Stimulated activated naive CD8-positive, alpha-beta T cell treated with anti-CD3 and anti-CD28 coated beads, Interleukin-15, Interleukin-2, amounts not matched to agents 100 ng/mL and 50 ng/mL, for 24 hours (primary cell): Measurements from ENCODE around the gene PSG11.
"Not testable (repeated sequence)": the region's sequence is repeated elsewhere in the genome, so short reads cannot be mapped to it uniquely, and the experiment has no call there.

Experiments used
- H3K27ac Mint-ChIP-seq: one replicate; pipeline ENCODE4 v1.8.0; 2021; ENCODE audit warnings: mild to moderate bottlenecking, mixed read lengths
- H3K27me3 Mint-ChIP-seq: one replicate; pipeline ENCODE4 v1.8.0; 2021; ENCODE audit warnings: mixed read lengths
- H3K36me3 Mint-ChIP-seq: one replicate; pipeline ENCODE4 v1.8.0; 2021; ENCODE audit warnings: low read depth, mixed read lengths
- H3K4me1 Mint-ChIP-seq: one replicate; pipeline ENCODE4 v1.8.0; 2021; ENCODE audit warnings: low read depth, mixed read lengths
- H3K4me3 Mint-ChIP-seq: one replicate; pipeline ENCODE4 v1.8.0; 2021; ENCODE audit warnings: mild to moderate bottlenecking, mixed read lengths
- H3K9me3 Mint-ChIP-seq: one replicate; pipeline ENCODE4 v1.8.0; 2021; ENCODE audit warnings: mixed read lengths

The PSG11 gene

DNA sequence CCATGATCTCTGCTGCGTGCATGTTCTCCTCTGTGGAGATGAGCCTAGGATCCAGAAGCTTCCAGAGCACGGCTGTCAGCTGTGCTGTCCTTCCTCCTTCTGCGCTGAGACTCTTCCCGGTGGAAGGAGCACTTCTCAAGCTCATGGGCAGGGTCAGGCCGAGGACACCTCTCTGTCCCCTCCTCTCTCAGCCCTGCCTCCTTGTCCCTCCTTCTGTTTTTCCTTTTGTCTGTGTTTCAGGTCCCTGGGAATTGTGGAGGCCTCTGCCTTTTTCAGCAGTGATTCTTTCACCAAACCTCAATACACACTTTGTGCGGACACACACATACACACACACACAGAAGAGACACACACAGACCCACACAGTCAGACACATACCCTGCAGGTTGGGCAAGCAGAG, at the start of gene PSG11:
TSS of gene PSG11 (minus strand) at position 101 of the 400 bp plus-strand sequence. CDS start at position 4, 97 bp downstream.
- peaks cover 22% of the 10 kb centered on the region for H3K27me3 Mint-ChIP-seq
- H3K4me3 Mint-ChIP-seq, H3K9me3 Mint-ChIP-seq, H3K36me3 Mint-ChIP-seq, H3K4me1 Mint-ChIP-seq, H3K27ac Mint-ChIP-seq: not testable (repeated sequence)

DNA sequence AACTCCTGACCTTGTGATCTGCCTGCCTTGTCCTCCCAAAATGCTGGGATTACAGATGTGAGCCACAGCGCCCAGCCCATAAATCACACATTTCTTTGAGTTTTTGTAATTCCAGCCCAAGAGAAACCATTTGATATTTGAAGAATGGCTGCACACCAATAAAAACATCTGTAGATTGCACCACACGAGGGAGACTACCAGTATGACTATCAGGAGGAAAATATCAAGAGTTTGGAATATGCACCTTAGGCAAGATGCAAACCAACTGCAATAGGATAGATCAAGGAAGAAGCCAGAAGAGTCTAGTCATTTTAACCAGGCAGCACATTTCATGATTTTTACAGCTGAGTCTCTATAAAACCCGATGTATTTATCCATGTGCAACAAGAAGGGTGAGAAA, 36.1 kb upstream of the PSG11 start:
- peaks cover 24% of the 10 kb centered on the region for H3K27me3 Mint-ChIP-seq
- H3K36me3 Mint-ChIP-seq, H3K27ac Mint-ChIP-seq, H3K9me3 Mint-ChIP-seq, H3K4me1 Mint-ChIP-seq, H3K4me3 Mint-ChIP-seq: not testable (repeated sequence)

DNA sequence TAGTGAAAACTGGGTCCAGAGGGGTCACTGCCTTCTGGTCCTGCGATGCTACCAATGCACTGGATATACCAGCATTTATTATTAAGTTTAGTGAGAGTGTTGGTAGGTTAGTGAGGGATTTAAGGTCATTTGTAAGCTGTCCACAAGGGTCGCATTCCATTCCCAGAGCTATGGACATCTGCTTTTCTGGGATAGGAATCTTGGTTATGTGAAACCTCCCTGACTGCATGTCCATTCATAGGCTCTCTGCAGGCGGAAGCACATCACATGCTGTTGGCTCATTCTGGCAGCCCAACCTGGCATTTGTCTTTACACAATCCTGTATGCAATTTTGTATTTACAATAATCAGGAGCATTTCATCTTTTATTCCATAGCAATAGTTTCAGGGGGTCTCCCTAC, 35.1 kb upstream of the PSG11 start:
- not testable (repeated sequence) for H3K36me3 Mint-ChIP-seq

DNA sequence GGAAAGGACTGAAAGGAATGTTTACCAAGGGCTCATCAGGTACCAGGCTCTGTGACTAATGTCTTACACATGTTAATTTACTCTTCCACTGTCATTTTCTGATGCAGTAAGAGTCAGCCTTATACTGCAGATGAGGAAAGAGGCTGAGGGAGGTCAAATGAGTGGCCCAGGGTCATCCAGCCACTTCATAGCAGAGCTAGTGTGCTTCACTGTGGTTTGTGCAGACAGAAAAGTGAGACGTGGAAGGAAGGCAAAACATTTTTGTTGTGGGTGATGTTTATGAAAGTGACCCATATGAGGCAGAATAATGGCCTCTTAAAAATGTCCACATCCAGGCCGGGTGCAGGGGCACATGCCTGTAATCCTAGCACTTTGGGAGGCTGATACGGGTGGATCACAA, 34.0 kb upstream of the PSG11 start:
- peaks cover 10% of the 10 kb centered on the region for H3K9me3 Mint-ChIP-seq
- H3K4me1 Mint-ChIP-seq, H3K27ac Mint-ChIP-seq, H3K27me3 Mint-ChIP-seq, H3K36me3 Mint-ChIP-seq, H3K4me3 Mint-ChIP-seq: not testable (repeated sequence)

More for the DNA sequence above, 35.1 kb upstream of the PSG11 start:
- H3K4me1 Mint-ChIP-seq, H3K4me3 Mint-ChIP-seq, H3K27ac Mint-ChIP-seq: not testable (repeated sequence)
- peaks cover 10% of the 10 kb centered on the region for H3K9me3 Mint-ChIP-seq
- H3K27me3 Mint-ChIP-seq, result peaks cover 15% of the 10 kb centered on the region

- not testable (repeated sequence) for H3K36me3 Mint-ChIP-seq, H3K27me3 Mint-ChIP-seq, H3K4me3 Mint-ChIP-seq, H3K4me1 Mint-ChIP-seq, H3K27ac Mint-ChIP-seq
- peaks cover 14% of the 10 kb centered on the region for H3K9me3 Mint-ChIP-seq
These were observed 33.2 kb upstream of the PSG11 start for GRCh38 chr19:43059482-43059881.

DNA sequence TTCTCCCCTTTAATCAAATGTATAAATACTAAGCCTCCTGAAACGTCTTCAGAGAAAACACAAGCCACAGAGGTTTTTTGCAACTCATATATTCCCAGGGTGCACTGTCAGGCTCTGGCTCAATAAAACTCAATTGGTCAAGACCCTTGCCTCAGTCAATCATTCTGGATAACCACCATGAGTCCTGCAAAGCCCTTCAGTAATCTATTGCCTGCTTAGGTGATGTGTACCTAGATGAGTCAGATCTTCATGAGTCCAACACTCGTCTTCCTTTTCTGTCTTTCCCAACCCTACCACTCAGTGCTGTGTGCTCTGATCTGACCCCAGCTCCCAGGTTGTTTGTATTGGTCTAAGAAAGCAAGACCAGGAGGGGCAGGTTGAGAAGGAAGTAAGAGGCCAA, 32.2 kb upstream of the PSG11 start:
- peaks cover 17% of the 10 kb centered on the region for H3K9me3 Mint-ChIP-seq
- not testable (repeated sequence) for H3K27me3 Mint-ChIP-seq, H3K4me1 Mint-ChIP-seq, H3K36me3 Mint-ChIP-seq, H3K27ac Mint-ChIP-seq, H3K4me3 Mint-ChIP-seq

DNA sequence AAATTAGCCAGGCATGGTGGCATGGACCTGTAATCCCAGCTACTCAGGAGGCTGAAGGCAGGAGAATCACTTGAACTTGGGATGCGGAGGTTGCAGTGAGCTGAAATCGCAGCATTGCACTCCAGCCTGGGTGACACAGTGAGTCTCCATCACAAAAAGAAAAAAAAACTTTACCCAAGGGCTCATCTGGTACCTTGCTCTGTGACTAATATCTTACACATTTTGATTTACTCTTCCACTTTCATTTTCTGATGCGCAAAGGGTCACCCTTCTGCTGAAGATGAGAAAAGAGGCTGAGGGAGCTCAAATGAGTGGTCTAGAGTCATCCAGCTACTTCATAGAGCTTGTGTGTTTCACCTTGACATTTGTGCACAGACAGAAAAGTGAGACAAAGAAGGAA, 21.7 kb upstream of the PSG11 start:
- not testable (repeated sequence) for H3K36me3 Mint-ChIP-seq, H3K27ac Mint-ChIP-seq, H3K4me1 Mint-ChIP-seq, H3K27me3 Mint-ChIP-seq, H3K4me3 Mint-ChIP-seq, H3K9me3 Mint-ChIP-seq

DNA sequence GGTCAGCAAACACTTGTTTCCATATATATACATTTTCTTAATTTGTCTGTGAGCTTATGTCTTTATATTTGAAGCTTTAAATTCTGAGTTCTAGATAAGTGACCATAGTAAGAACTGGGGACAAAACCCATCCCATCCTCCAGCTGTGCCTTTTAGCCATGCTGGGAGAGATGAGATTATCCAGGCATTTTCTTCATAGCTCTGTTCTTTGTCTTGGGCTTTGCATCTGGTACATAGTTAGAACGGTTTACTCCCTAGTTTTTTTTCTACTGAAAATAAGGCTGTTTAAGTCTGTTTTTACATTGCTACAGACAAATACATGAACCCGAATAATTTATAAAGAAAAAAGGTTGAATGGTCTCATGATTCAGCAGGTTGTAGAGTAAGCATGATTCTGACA, 20.3 kb upstream of the PSG11 start:
- not testable (repeated sequence) for H3K36me3 Mint-ChIP-seq, H3K4me1 Mint-ChIP-seq, H3K27ac Mint-ChIP-seq, H3K9me3 Mint-ChIP-seq, H3K27me3 Mint-ChIP-seq, H3K4me3 Mint-ChIP-seq

GRCh38 chr19:43043492-43044180, 17.4 kb upstream of the PSG11 start:
- not testable (repeated sequence) for H3K4me3 Mint-ChIP-seq, H3K36me3 Mint-ChIP-seq, H3K9me3 Mint-ChIP-seq, H3K4me1 Mint-ChIP-seq, H3K27ac Mint-ChIP-seq
- H3K27me3 Mint-ChIP-seq, result peaks cover 10% of the 10 kb centered on the region

DNA sequence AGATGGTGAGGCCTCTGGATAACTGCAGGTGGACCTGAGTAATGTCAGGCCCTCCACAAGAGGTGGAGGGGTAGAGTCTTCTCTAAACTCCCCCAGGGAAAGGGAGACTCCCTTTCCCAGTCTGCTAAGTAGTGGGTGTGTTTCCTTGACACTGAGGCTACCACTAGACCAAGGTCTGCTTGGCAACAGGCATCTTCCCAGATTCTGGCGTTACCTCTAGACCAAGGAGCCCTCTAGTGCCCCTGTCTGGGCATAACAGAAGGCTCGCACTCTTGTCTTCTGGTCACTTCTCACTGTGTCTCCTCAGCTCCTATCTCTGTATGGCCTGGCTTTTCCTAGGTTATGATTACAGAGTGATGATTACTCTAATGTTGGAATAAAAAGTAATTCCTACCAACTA, 5.4 kb upstream of the PSG11 start:
- H3K9me3 Mint-ChIP-seq, H3K27ac Mint-ChIP-seq, H3K4me1 Mint-ChIP-seq, H3K4me3 Mint-ChIP-seq, H3K36me3 Mint-ChIP-seq: not testable (repeated sequence)
- peaks cover 25% of the 10 kb centered on the region for H3K27me3 Mint-ChIP-seq

- H3K36me3 Mint-ChIP-seq, result no peaks in the 10 kb centered on the region
- H3K27me3 Mint-ChIP-seq, result peaks cover 23% of the 10 kb centered on the region
- no peaks in the 10 kb centered on the region for H3K4me1 Mint-ChIP-seq
- no peak overlapping the region for H3K4me3 Mint-ChIP-seq
- no peak overlapping the region for H3K27ac Mint-ChIP-seq
- no peaks in the 10 kb centered on the region for H3K9me3 Mint-ChIP-seq
These were observed 2.6 kb upstream of the PSG11 start for GRCh38 chr19:43028866-43029265.

DNA sequence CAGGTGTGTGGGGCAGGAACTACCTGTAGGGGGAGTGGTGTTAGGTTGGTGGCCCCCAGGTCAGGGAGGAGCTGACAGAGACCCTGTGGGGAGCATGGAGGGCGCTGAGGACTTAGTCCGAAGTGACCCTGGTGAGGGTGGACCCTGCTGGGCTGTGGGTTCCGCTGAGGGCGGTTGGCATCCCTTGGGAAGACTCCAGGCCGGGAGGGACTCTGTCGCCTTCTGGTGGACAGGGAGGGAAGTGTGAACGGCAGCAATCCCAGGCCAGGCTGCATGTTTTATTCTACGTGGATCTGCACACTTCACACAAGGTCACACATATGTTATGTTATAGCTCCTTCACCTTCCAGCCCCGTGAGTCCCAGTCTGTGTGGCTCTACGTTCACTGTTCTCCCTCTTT, 1.7 kb upstream of the PSG11 start:
- H3K4me3 Mint-ChIP-seq, H3K36me3 Mint-ChIP-seq, H3K9me3 Mint-ChIP-seq, H3K4me1 Mint-ChIP-seq, H3K27ac Mint-ChIP-seq: not testable (repeated sequence)
- peaks cover 23% of the 10 kb centered on the region for H3K27me3 Mint-ChIP-seq

GRCh38 chr19:43027061-43027460, 792 bp upstream of the PSG11 start:
- not testable (repeated sequence) for H3K9me3 Mint-ChIP-seq, H3K36me3 Mint-ChIP-seq, H3K27ac Mint-ChIP-seq, H3K4me3 Mint-ChIP-seq, H3K4me1 Mint-ChIP-seq
- H3K27me3 Mint-ChIP-seq, result peaks cover 23% of the 10 kb centered on the region

- H3K27ac Mint-ChIP-seq, H3K4me3 Mint-ChIP-seq, H3K36me3 Mint-ChIP-seq, H3K27me3 Mint-ChIP-seq, H3K9me3 Mint-ChIP-seq, H3K4me1 Mint-ChIP-seq: not testable (repeated sequence)
These were observed 4.2 kb downstream of the PSG11 start for GRCh38 chr19:43022098-43022497.

GRCh38 chr19:43021629-43022028, 4.6 kb downstream of the PSG11 start:
- not testable (repeated sequence) for H3K4me1 Mint-ChIP-seq, H3K27me3 Mint-ChIP-seq, H3K36me3 Mint-ChIP-seq, H3K27ac Mint-ChIP-seq, H3K4me3 Mint-ChIP-seq, H3K9me3 Mint-ChIP-seq

GRCh38 chr19:43019588-43019987, 6.7 kb downstream of the PSG11 start:
- H3K4me3 Mint-ChIP-seq, H3K27me3 Mint-ChIP-seq, H3K9me3 Mint-ChIP-seq, H3K27ac Mint-ChIP-seq, H3K4me1 Mint-ChIP-seq, H3K36me3 Mint-ChIP-seq: not testable (repeated sequence)

DNA sequence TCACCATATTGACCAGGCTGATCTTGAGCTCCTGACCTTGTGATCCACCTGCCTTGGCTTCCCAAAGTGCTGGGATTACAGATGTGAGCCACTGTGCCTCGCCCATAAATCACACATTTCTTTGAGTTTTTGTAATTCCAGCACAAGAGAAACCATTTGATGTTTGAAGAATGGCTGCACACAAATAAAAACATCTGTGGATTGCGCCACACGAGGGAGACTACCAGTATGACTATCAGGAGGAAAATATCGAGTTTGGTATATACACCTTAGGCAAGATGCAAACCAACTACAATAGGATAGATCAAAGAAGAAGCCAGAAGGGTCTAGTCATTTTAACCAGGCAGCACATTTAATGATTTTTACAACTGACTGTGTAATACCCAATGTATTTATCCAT, 20.4 kb downstream of the PSG11 start:
- H3K4me3 Mint-ChIP-seq, H3K4me1 Mint-ChIP-seq, H3K9me3 Mint-ChIP-seq, H3K27ac Mint-ChIP-seq, H3K36me3 Mint-ChIP-seq: not testable (repeated sequence)
- H3K27me3 Mint-ChIP-seq, result peaks cover 40% of the 10 kb centered on the region
